Left cardiac atrium (tissue), 4 donors: Measurements from ENCODE around the gene TEX19. TPM values are rescaled to one million over a fixed set of nuclear protein-coding genes. Genes with fewer than 3 reads are reported as not detected.
A peak's percentile ranks its signal among the peaks of the same experiment; 100 is the strongest.
"Not testable (repeated sequence)": the region's sequence is repeated elsewhere in the genome, so short reads cannot be mapped to it uniquely, and the experiment has no call there.

Experiments
- ATAC-seq, 2 donors: fragments of 200-7000 bp; cut with Tn5 transposase; one replicate each; pipeline ENCODE4 v1.9.1; 2020; ENCODE audit warnings: mild to moderate bottlenecking in 2 of 2, moderate library complexity in 2 of 2
- DNase-seq: peaks from one replicate; pipeline ENCODE4 v3.0.0-alpha.2; 2020
- intact Hi-C, 2 donors: fragments of 100-400 bp; cut with DNase I; formaldehyde crosslinking; loops; one replicate each; pipeline versions ENCODE4 v1.14.1 to v1.15.1; 2022 to 2023
- total RNA-seq, 2 donors: library from RNA; stranded (reverse); fragmentation: NEBNext Ultra II Directional; extraction: Animal tissue kit (Norgen Biotek cat#: 25700); gene quantifications; one replicate each; pipeline ENCODE4 v1.2.1, GENCODE V29; 2021
- donor health status: DM: no; HTN: yes; CAD: no.
- donor health status: DM: no; HTN: yes; CAD: no; lungs with severe emphysema.
- donor health status: DM: yes; HTN: yes; CAD: no.
- donor health status: Dilated cardiomyopathy.

Gene TEX19
- total RNA-seq, 2 donors from 2014 or later, result not detected

GRCh38 chr17:82350182-82351030 lies 8.6 kb upstream of the TEX19 start:
- intact Hi-C loops, result loop anchor here (5.0 to 10.0 kb wide), 3 partner anchors 204 to 424 kb away; no protein-coding TSS in a partner anchor
- ATAC-seq (no peak), DNase-seq (peak; percentile 24)

- DNase-seq (peak; percentile 20), ATAC-seq (peak; percentile 9 to 28)
- intact Hi-C loops, result loop anchor here (5.0 to 10.0 kb wide), 3 partner anchors 204 to 424 kb away; no protein-coding TSS in a partner anchor
These were observed 7.8 kb upstream of the TEX19 start for GRCh38 chr17:82351254-82351712.

GRCh38 chr17:82351713-82352488 lies 7.1 kb upstream of the TEX19 start:
- ATAC-seq, result peak; percentile 80 to 81
- intact Hi-C loops, result loop anchor here (2.0 to 10.0 kb wide), 4 partner anchors 63 to 423 kb away; no protein-coding TSS in a partner anchor
- peak; percentile 85 for DNase-seq

GRCh38 chr17:82353484-82353883 lies 5.6 kb upstream of the TEX19 start:
- DNase-seq (no peak), ATAC-seq (no peak)
- intact Hi-C loops, result loop anchor here (2.0 to 10.0 kb wide), 4 partner anchors 61 to 421 kb away; no protein-coding TSS in a partner anchor

- no peak for ATAC-seq
- DNase-seq, result no peak
These were observed 4.2 kb upstream of the TEX19 start for GRCh38 chr17:82354804-82355308.

GRCh38 chr17:82355770-82356427 lies 3.1 kb upstream of the TEX19 start:
- DNase-seq (no peak), ATAC-seq (peak in 1 of 2 donors; percentile 18)
- intact Hi-C loops, result loop anchor here (2.0 to 10.0 kb wide), 3 partner anchors 59 to 419 kb away; no protein-coding TSS in a partner anchor

More at GRCh38 chr17:82354804-82355308, 4.2 kb upstream of the TEX19 start:
- intact Hi-C loops, result loop anchor here (2.0 to 10.0 kb wide), 4 partner anchors 60 to 420 kb away; no protein-coding TSS in a partner anchor

DNA sequence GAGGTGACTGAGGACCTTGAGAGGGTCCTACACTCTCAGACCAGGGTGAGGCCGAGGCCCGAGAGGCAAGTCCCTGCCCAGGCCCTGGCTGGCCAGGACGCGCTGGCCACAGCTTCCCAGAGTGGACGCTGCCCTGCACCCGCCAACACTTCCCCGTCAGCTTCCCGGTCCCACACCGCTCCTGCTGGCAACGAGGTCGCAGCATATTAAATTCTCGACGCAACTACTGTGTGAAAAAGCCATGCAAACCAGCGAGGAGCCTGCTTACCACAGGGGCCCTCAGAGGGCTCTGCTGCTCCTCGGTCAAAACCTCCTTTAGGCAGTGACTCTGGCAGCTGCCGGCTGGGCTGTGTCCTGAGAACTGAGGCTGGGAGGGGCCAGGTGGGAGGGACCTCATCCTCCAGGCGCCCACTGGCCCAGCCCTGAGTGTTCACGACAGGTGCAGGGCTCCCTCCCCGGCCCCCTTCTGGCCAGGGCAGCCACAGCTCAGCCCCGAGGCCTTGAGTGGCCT lies 2.1 kb upstream of the TEX19 start:
- intact Hi-C loops, result loop anchor here (10.0 kb wide), 2 partner anchors 198 to 418 kb away; no protein-coding TSS in a partner anchor
- ATAC-seq, result no peak
- DNase-seq, result no peak

GRCh38 chr17:82357394-82357793 lies 1.7 kb upstream of the TEX19 start:
- intact Hi-C loops, result loop anchor here (10.0 kb wide), 2 partner anchors 197 to 417 kb away; no protein-coding TSS in a partner anchor
- ATAC-seq (no peak), DNase-seq (no peak)

GRCh38 chr17:82359451-82360074 lies 516 bp downstream of the TEX19 start:
- intact Hi-C loops, result loop anchor here (10.0 kb wide), 2 partner anchors 195 to 415 kb away; no protein-coding TSS in a partner anchor
- not testable (repeated sequence) for DNase-seq, ATAC-seq

DNA sequence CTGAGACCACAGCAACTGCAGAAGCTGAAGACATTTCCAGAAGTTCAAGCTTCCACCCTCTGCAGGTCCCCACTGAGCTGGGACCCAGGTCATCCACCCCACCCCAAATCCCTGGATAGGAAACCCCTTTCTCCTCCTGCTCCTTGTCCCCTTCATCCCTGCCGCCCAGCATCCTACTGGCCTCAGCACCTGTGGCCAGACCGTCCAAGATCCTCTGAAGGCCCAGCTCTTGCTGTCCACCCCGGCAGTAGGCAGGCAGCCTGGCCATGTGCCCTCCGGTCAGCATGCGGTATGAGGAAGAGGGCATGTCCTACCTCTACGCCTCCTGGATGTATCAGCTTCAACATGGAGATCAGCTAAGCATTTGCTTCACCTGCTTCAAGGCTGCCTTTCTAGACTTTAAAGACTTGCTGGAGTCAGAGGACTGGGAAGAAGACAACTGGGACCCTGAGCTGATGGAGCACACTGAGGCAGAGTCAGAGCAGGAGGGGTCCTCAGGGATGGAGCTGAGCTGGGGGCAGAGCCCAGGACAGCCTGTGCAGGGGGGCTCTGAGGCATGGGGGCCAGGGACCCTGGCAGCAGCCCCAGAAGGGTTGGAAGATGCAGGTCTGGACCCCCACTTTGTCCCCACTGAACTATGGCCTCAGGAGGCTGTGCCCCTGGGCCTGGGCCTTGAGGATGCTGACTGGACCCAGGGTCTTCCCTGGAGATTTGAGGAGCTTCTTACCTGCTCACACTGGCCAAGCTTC lies 3.0 kb downstream of the TEX19 start:
- intact Hi-C loops, result no loop called here
- no peak for DNase-seq
- ATAC-seq, result no peak

DNA sequence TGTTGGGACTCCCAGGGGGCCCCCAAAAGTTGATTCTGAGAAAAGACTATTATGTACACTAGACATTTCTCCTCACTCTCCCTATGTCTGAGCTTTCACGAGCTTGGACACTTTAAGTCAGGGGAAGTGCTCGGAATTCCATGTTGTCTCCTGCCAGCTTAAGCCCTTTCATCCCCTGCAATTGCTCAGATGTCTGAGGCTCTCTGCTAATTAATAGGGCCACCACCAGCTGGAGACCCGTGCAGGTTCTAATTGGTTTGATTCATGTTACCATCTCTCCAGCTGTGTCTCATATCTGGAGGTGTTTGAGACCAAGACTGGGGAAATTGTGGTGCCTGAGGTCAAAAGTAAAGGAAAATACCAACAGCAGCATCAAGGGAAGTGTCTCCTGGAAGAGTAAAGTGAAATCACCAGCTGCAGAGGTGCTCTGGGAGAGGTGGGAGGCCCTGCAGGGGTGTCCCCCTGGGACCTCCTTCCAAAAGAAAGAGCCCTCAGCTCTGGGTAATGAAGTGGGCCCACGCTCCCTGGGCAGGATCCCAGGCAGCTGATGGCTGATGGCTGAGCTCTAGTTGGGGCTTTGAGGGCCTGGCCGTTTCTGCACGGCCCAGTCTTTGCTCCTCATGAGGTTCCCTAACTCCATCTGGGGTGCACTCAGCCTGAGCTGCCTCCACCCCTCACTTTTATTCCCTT lies 6.7 kb downstream of the TEX19 start:
- intact Hi-C loops, result no loop called here
- DNase-seq (no peak), ATAC-seq (no peak)

DNA sequence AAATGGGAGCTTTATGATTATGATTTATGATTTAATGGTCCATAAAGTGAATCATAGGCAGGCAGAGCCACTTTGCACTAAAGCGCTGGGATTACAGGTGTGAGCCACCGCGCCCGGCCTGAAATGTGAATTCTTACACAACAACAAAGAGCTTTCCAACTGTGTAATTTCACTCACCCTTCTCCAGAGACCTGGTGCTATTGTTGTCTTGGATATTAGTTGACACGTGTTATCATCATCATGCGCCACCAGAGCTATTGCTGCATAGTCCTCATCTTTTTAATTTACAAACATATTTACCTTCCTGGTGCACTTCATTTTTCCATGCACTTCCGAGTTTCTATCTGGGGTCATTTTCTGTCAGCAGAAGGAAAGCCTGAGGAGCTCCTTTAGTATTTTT lies 7.7 kb downstream of the TEX19 start:
- intact Hi-C loops, result no loop called here
- ATAC-seq (no peak), DNase-seq (no peak)

GRCh38 chr17:82367724-82368524 lies 8.9 kb downstream of the TEX19 start:
- no peak for ATAC-seq
- peak; percentile 13 for DNase-seq
- intact Hi-C loops, result no loop called here

- no peak for DNase-seq
- no peak for ATAC-seq
- intact Hi-C loops, result no loop called here
These were observed 10.2 kb downstream of the TEX19 start for GRCh38 chr17:82369211-82369610.

GRCh38 chr17:82370471-82371332 lies 11.7 kb downstream of the TEX19 start:
- no peak for ATAC-seq
- intact Hi-C loops, result no loop called here
- DNase-seq, result peak; percentile 18
